ENCODE results near the gene GFRA4. TPM values are rescaled to one million over a fixed set of nuclear protein-coding genes. Genes with fewer than 3 reads are reported as not detected.

Gene GFRA4
- total and polyA plus RNA-seq, 2 donors (not counting 3 experiments of a cell fraction or from before 2014, with no cell fraction given) = not detected

DNA sequence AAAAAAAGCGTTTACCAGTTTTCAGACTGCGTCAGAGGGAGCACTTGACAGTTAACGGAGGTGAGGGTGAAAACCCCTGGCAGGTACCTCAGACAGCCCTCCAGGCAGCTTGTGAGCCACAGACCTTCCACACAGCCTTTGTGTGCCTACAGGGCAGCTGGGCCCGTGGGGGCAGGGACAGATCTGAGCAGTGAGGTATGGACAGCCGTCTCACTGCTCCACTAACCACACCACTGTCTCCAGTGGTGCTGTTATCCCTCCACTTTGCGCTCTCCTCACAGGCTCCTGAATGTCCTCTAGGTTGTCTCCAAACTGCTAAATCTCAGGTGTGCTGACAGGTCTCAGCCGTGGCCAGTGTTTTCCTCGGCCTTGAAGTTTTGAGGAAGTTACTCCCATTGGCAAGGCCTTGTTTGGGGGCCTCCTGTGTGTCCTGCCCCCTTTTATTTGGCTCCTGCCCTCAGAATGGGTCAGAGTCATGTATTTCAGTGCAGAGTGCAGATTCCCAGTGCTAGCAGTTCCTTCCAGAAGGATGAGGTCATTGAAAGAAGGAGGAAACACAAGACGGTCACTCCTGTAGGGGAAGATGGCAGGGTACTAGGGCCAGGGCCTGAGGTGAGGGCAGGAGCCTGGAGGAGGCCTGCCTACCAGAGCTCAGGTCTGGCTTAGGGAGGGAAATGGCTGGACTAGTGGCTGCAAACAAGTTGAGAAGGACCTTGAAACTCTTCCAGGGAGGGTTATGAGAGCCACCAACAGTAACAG, 11.8 kb downstream of the GFRA4 start:
- Histone ChIP-seq H3K9me1 (replicated peaks; ENCODE audit: control insufficient read depth, extremely low read depth, insufficient read depth, low read length) (no peaks in the 10 kb centered on the region), H3K79me2 (ENCODE audit: control insufficient read depth, insufficient read depth, low read length) (no peaks in the 10 kb centered on the region), H3K4me1 (ENCODE audit: control insufficient read depth, extremely low read depth, insufficient read depth, low read length) (no peaks in the 10 kb centered on the region), H3K4me3 (replicated peaks in 1 of 3; ENCODE audit: insufficient read depth in 1 of 3, low read depth in 1 of 3, low read length in 3 of 3) (no peak overlapping the region), H3K36me3 (ENCODE audit: control insufficient read depth in 2 of 2, extremely low read depth in 1 of 2, insufficient read depth in 2 of 2, low read length in 2 of 2) (no peaks in the 10 kb centered on the region), H3K9ac (replicated peaks; ENCODE audit: extremely low read depth, insufficient read depth, low read length) (no peak overlapping the region), H4K20me1 (replicated peaks; ENCODE audit: control insufficient read depth, extremely low read depth, insufficient read depth, low read length) (no peaks in the 10 kb centered on the region), H3K4me2 (ENCODE audit: insufficient read depth, low read length) (no peak overlapping the region), H3K27ac (ENCODE audit: insufficient read depth, low read depth, low read length) (no peak overlapping the region), H2AFZ (ENCODE audit: low read depth, low read length) (no peak overlapping the region), H3K27me3 (ENCODE audit: control insufficient read depth in 2 of 2, insufficient read depth in 2 of 2, low read length in 2 of 2) (no peaks in the 10 kb centered on the region), H3K9me3 (replicated peaks; ENCODE audit: control insufficient read depth, insufficient read depth, low read length) (no peaks in the 10 kb centered on the region)
- POLR2A ChIA-PET = no interaction called here
- dilution Hi-C loops (cut with MboI; ENCODE audit: extremely low pct_ligation_motif_present, low sequenced_read_pairs) = no loop called here
- TF ChIP-seq MYC (IDR thresholded peaks at IDR 0.05; ENCODE audit: low read depth, low read length) (no peak), JUN (IDR thresholded peaks at IDR 0.05; ENCODE audit: borderline replicate concordance, insufficient read depth, insufficient read length, low read depth) (no peak), GATA2 (IDR thresholded peaks at IDR 0.05; ENCODE audit: insufficient read depth, insufficient read length, low read depth, low read length) (no peak), POLR2AphosphoS5 (IDR thresholded peaks at IDR 0.05; ENCODE audit: insufficient read depth, low read depth, low read length) (no peak), EZH2 (IDR thresholded peaks at IDR 0.05; ENCODE audit: borderline replicate concordance, low read depth, low read length, severe bottlenecking) (no peak), FOS (IDR thresholded peaks at IDR 0.05; ENCODE audit: borderline replicate concordance, insufficient read depth, low read length) (no peak), POLR2A (IDR thresholded peaks at IDR 0.05; ENCODE audit: low read depth, low read length) (no peak)
- TF ChIP-seq, protein P1, sequence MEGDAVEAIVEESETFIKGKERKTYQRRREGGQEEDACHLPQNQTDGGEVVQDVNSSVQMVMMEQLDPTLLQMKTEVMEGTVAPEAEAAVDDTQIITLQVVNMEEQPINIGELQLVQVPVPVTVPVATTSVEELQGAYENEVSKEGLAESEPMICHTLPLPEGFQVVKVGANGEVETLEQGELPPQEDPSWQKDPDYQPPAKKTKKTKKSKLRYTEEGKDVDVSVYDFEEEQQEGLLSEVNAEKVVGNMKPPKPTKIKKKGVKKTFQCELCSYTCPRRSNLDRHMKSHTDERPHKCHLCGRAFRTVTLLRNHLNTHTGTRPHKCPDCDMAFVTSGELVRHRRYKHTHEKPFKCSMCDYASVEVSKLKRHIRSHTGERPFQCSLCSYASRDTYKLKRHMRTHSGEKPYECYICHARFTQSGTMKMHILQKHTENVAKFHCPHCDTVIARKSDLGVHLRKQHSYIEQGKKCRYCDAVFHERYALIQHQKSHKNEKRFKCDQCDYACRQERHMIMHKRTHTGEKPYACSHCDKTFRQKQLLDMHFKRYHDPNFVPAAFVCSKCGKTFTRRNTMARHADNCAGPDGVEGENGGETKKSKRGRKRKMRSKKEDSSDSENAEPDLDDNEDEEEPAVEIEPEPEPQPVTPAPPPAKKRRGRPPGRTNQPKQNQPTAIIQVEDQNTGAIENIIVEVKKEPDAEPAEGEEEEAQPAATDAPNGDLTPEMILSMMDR (IDR thresholded peaks at IDR 0.05; ENCODE audit: extremely low read depth in 1 of 2, insufficient read depth in 1 of 2, low read depth in 1 of 2, low read length in 2 of 2) = no peak
- TF ChIP-seq, protein P2, sequence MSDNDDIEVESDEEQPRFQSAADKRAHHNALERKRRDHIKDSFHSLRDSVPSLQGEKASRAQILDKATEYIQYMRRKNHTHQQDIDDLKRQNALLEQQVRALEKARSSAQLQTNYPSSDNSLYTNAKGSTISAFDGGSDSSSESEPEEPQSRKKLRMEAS (IDR thresholded peaks at IDR 0.05; ENCODE audit: insufficient read depth, insufficient read length) = no peak
- no peak for DNase-seq (ENCODE audit: low read depth, low spot score)
- intact Hi-C loops (cut with micrococcal nuclease) = no loop called here
- CTCF ChIA-PET = interaction anchor here (0.8 to 1.2 kb wide), 2 partner anchors 59 to 88 kb away, joined by 3 read pairs; no protein-coding TSS in a partner anchor
- no peak for FAIRE-seq
- BruUV-seq (replicated peaks) = no TSS peak

Data from endothelial cell of umbilical vein (primary cell).